Natural killer cell (primary cell): ENCODE measurements around the gene PTPRM. TPM values are rescaled to one million over a fixed set of nuclear protein-coding genes. Genes with fewer than 3 reads are reported as not detected.

Experiments used
- ATAC-seq, 3 donors: fragments of 150-1000 bp in 2 of 3; fragments of 200-7000 bp in 1 of 3; cut with Tn5 transposase; 1 replicate in 1 of 3; 2 replicates in 2 of 3; pipeline ENCODE4 v1.10.0; 2021; ENCODE audit warnings: mild to moderate bottlenecking in 2 of 3, moderate library complexity in 2 of 3
- DNase-seq, 2 donors: peaks; one replicate each; pipeline versions ENCODE4 v3.0.0 to v3.0.0-alpha.2; 2013 to 2021; ENCODE audit warnings: mixed read lengths in 1 of 2
- H3K27ac ChIP-seq: one replicate; pipeline ENCODE4 v1.5.1; 2013; ENCODE audit warnings: mild to moderate bottlenecking, low read length
- H3K27me3 ChIP-seq: one replicate; pipeline ENCODE4 v1.6.1; 2013; ENCODE audit warnings: low read length; ENCODE audit not compliant: control insufficient read depth, insufficient read depth
- H3K36me3 ChIP-seq: one replicate; pipeline ENCODE4 v1.6.1; 2013; ENCODE audit warnings: low read length; ENCODE audit not compliant: control insufficient read depth, insufficient read depth
- H3K4me1 ChIP-seq: one replicate; pipeline ENCODE4 v1.6.1; 2013; ENCODE audit warnings: low read length; ENCODE audit not compliant: control insufficient read depth, insufficient read depth
- H3K4me3 ChIP-seq: one replicate; pipeline ENCODE4 v1.5.1; 2013; ENCODE audit warnings: low read length
- H3K9me3 ChIP-seq: one replicate; pipeline ENCODE4 v1.6.1; 2013; ENCODE audit warnings: low read length; ENCODE audit not compliant: control insufficient read depth, insufficient read depth
- H3K27ac Mint-ChIP-seq, 2 donors: one replicate each; pipeline ENCODE4 v1.8.0; 2022; ENCODE audit warnings: mild to moderate bottlenecking in 2 of 2, mixed read lengths in 2 of 2, moderate library complexity in 1 of 2
- H3K27me3 Mint-ChIP-seq, 2 donors: one replicate each; pipeline ENCODE4 v1.8.0; 2022; ENCODE audit warnings: low read depth in 2 of 2, mixed read lengths in 2 of 2
- H3K36me3 Mint-ChIP-seq: one replicate; pipeline ENCODE4 v1.8.0; 2022; ENCODE audit warnings: mixed read lengths
- H3K4me1 Mint-ChIP-seq, 2 donors: one replicate each; pipeline ENCODE4 v1.8.0; 2022; ENCODE audit warnings: mixed read lengths in 2 of 2
- H3K4me3 Mint-ChIP-seq: one replicate; pipeline ENCODE4 v1.8.0; 2022; ENCODE audit warnings: mild to moderate bottlenecking, moderate library complexity, mixed read lengths
- H3K9me3 Mint-ChIP-seq, 2 donors: one replicate each; pipeline ENCODE4 v1.8.0; 2022; ENCODE audit warnings: mixed read lengths in 2 of 2
- CTCF ChIP-seq: fragments of 200-600 bp; IDR thresholded peaks from one replicate; pipeline ENCODE4 v1.8.0; 2022; ENCODE audit warnings: antibody characterized with exemption
- WGBS: methylation state at CpG from one replicate; pipeline ENCODE4 v1.1.7; 2013; ENCODE audit warnings: missing lambda C conversion rate; ENCODE audit not compliant: insufficient coverage; 5-methylcytosine and 5-hydroxymethylcytosine counted together
- intact Hi-C: fragments of 100-400 bp; cut with micrococcal nuclease; formaldehyde crosslinking; loops from one replicate; pipeline ENCODE4 v1.14.2; 2022
- total RNA-seq, 4 donors: library from RNA; stranded (reverse); fragments of 120-200 nt in 1 of 4; gene quantifications; one replicate each; pipeline versions ENCODE4 v1.2.3 to v1.2.4, GENCODE V29; 2013 to 2022

PTPRM gene
- total RNA-seq, 3 donors from 2014 or later (not counting 1 experiment from before 2014, with no cell fraction given) = 5.0 to 13.2 (median 12.1) TPM

- H3K9me3 ChIP-seq = peaks cover 6% of the 10 kb centered on the region
- H3K27me3 ChIP-seq = no peaks in the 10 kb centered on the region
- H3K4me1 Mint-ChIP-seq = no peaks in the 10 kb centered on the region
- TF ChIP-seq CTCF = no peak
- no peak overlapping the region for H3K4me3 Mint-ChIP-seq
- DNase-seq (no peak), ATAC-seq (no peak)
- no peak overlapping the region for H3K4me3 ChIP-seq
- no peaks in the 10 kb centered on the region for H3K4me1 ChIP-seq
- 89% methylated on average over 8 of the region's 10 CpGs for WGBS
- H3K36me3 Mint-ChIP-seq = no peaks in the 10 kb centered on the region
- no peak overlapping the region for H3K27ac ChIP-seq
- intact Hi-C loops = no loop called here
- H3K9me3 Mint-ChIP-seq = peaks cover 5% of the 10 kb centered on the region in 2 donors
- no peak overlapping the region for H3K27ac Mint-ChIP-seq
- no peaks in the 10 kb centered on the region for H3K27me3 Mint-ChIP-seq
- no peaks in the 10 kb centered on the region for H3K36me3 ChIP-seq
Measured at GRCh38 chr18:8406186-8406867, 839.2 kb downstream of the PTPRM start.

GRCh38 chr18:8406868-8407250 is 839.7 kb downstream of the PTPRM start:
- Mint-ChIP-seq H3K4me1 (no peaks in the 10 kb centered on the region), H3K36me3 (no peaks in the 10 kb centered on the region), H3K27me3 (no peaks in the 10 kb centered on the region), H3K9me3 (peaks cover 5 to 9% of the 10 kb centered on the region in 2 donors), H3K4me3 (no peak overlapping the region), H3K27ac (no peak overlapping the region)
- no peaks in the 10 kb centered on the region for H3K27me3 ChIP-seq
- TF ChIP-seq CTCF = no peak
- DNase-seq = no peak
- H3K9me3 ChIP-seq = peaks cover 7% of the 10 kb centered on the region
- 89% methylated on average over 15 of the region's 15 CpGs for WGBS
- H3K36me3 ChIP-seq = no peaks in the 10 kb centered on the region
- no peak overlapping the region for H3K27ac ChIP-seq
- no peak overlapping the region for H3K4me3 ChIP-seq
- no peaks in the 10 kb centered on the region for H3K4me1 ChIP-seq
- peak in 1 of 3 donors; percentile 27 for ATAC-seq
- intact Hi-C loops = no loop called here

- Mint-ChIP-seq H3K27ac (no peak overlapping the region), H3K27me3 (no peaks in the 10 kb centered on the region), H3K4me1 (no peaks in the 10 kb centered on the region), H3K36me3 (no peaks in the 10 kb centered on the region), H3K9me3 (peaks cover 5 to 9% of the 10 kb centered on the region in 2 donors), H3K4me3 (no peak overlapping the region)
- H3K27ac ChIP-seq = no peak overlapping the region
- no peak for DNase-seq
- H3K27me3 ChIP-seq = no peaks in the 10 kb centered on the region
- peaks cover 11% of the 10 kb centered on the region for H3K9me3 ChIP-seq
- no peaks in the 10 kb centered on the region for H3K4me1 ChIP-seq
- H3K4me3 ChIP-seq = no peak overlapping the region
- ATAC-seq = no peak
- TF ChIP-seq CTCF = no peak
- no peaks in the 10 kb centered on the region for H3K36me3 ChIP-seq
- 90% methylated on average over 3 of the region's 3 CpGs for WGBS
- intact Hi-C loops = no loop called here
Measured at GRCh38 chr18:8409151-8409550, 842.0 kb downstream of the PTPRM start.

DNA sequence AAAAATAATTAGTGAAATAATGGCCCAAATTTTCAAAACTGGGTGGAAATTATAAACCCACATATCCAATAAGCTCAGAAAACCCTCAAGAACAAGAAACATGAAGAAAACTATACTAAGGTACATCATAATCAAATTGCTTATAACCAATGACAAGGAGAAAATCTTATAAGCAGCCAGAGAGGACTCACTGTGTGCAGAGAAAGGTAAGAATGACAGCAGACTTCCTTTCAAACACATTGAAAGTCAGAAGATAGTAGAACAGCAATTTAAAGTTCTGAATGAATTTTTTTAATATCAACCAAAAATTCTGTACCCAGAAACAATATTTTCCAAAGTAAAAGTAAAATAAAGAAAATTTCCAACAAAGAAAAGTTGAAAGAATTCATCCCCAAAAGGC is 844.4 kb downstream of the PTPRM start:
- peaks cover 11% of the 10 kb centered on the region for H3K9me3 ChIP-seq
- H3K27me3 ChIP-seq = no peaks in the 10 kb centered on the region
- Mint-ChIP-seq H3K9me3 (peaks cover 7 to 9% of the 10 kb centered on the region in 2 donors), H3K27ac (no peak overlapping the region), H3K36me3 (no peaks in the 10 kb centered on the region), H3K4me1 (no peaks in the 10 kb centered on the region), H3K4me3 (no peak overlapping the region), H3K27me3 (peaks cover 2 to 5% of the 10 kb centered on the region in 2 donors)
- H3K4me1 ChIP-seq = no peaks in the 10 kb centered on the region
- intact Hi-C loops = no loop called here
- no peak for TF ChIP-seq CTCF
- no peaks in the 10 kb centered on the region for H3K36me3 ChIP-seq
- H3K4me3 ChIP-seq = no peak overlapping the region
- H3K27ac ChIP-seq = no peak overlapping the region
- no peak for DNase-seq
- no peak for ATAC-seq
